H9 (cell line): ENCODE results near the gene PLEKHJ1. TPM values are rescaled to one million over a fixed set of nuclear protein-coding genes. Genes with fewer than 3 reads are reported as not detected.

Experiments used
- DNase-seq: peaks from one replicate; pipeline ENCODE4 v3.0.0-alpha.2; 2017
- H2AFZ ChIP-seq: one replicate; pipeline ENCODE4 v1.6.1; 2013; ENCODE audit warnings: mild to moderate bottlenecking, low read length, control low read depth, moderate library complexity
- H2AK5ac ChIP-seq: 2 replicates; pipeline ENCODE4 v1.6.1; 2013; ENCODE audit warnings: low read length, control low read depth, mixed read lengths; ENCODE audit not compliant: insufficient read length
- H2BK120ac ChIP-seq: one replicate; pipeline ENCODE4 v1.6.1; 2013; ENCODE audit warnings: low read depth, mild to moderate bottlenecking, low read length, control low read depth, inconsistent platforms; ENCODE audit not compliant: poor library complexity, severe bottlenecking
- H2BK12ac ChIP-seq: 2 replicates; pipeline ENCODE4 v1.6.1; 2013; ENCODE audit warnings: low read length, control low read depth, mixed read lengths, low read depth; ENCODE audit not compliant: insufficient read length
- H2BK15ac ChIP-seq: 2 replicates; pipeline ENCODE4 v1.6.1; 2013; ENCODE audit warnings: low read depth, low read length, control low read depth
- H2BK20ac ChIP-seq: one replicate; pipeline ENCODE4 v1.6.1; 2013; ENCODE audit warnings: low read depth, mild to moderate bottlenecking, low read length, control low read depth, inconsistent platforms; ENCODE audit not compliant: poor library complexity, severe bottlenecking
- H2BK5ac ChIP-seq: 2 replicates; pipeline ENCODE4 v1.6.1; 2013; ENCODE audit warnings: low read length, control low read depth, mixed read lengths; ENCODE audit not compliant: insufficient read length
- H3K14ac ChIP-seq: 2 replicates; pipeline ENCODE4 v1.6.1; 2013; ENCODE audit warnings: low read length, control low read depth; ENCODE audit not compliant: insufficient read depth
- H3K18ac ChIP-seq: 2 replicates; pipeline ENCODE4 v1.6.1; 2013; ENCODE audit warnings: low read depth, mild to moderate bottlenecking, mixed read lengths, low read length, control low read depth; ENCODE audit not compliant: insufficient read length
- H3K23ac ChIP-seq: 2 replicates; pipeline ENCODE4 v1.6.1; 2013; ENCODE audit warnings: low read length, control low read depth, mixed read lengths, low read depth; ENCODE audit not compliant: insufficient read length
- H3K23me2 ChIP-seq: 2 replicates; pipeline ENCODE4 v1.6.1; 2013; ENCODE audit warnings: low read depth, mild to moderate bottlenecking, mixed read lengths, low read length, control low read depth; ENCODE audit not compliant: insufficient read length, poor library complexity, severe bottlenecking
- H3K27ac ChIP-seq: 2 replicates; pipeline ENCODE4 v1.5.1; 2013; ENCODE audit warnings: low read length, control low read depth, mixed read lengths, low read depth; ENCODE audit not compliant: insufficient read length
- H3K27me3 ChIP-seq: 2 replicates; pipeline ENCODE4 v1.6.1; 2013; ENCODE audit warnings: low read length, control low read depth, inconsistent platforms; ENCODE audit not compliant: insufficient read depth
- H3K4ac ChIP-seq: 2 replicates; pipeline ENCODE4 v1.6.1; 2013; ENCODE audit warnings: low read depth, mild to moderate bottlenecking, control low read depth, inconsistent platforms, low read length, moderate library complexity
- H3K4me1 ChIP-seq: 2 replicates; pipeline ENCODE4 v1.6.1; 2013; ENCODE audit warnings: low read length, control low read depth, inconsistent platforms; ENCODE audit not compliant: insufficient read depth
- H3K4me2 ChIP-seq: 2 replicates; pipeline ENCODE4 v1.6.1; 2013; ENCODE audit warnings: low read length, control low read depth, mixed read lengths; ENCODE audit not compliant: insufficient read length, insufficient read depth
- H3K56ac ChIP-seq: 2 replicates; pipeline ENCODE4 v1.6.1; 2013; ENCODE audit warnings: low read depth, mild to moderate bottlenecking, mixed read lengths, low read length, control low read depth; ENCODE audit not compliant: insufficient read length
- H3K79me1 ChIP-seq: 2 replicates; pipeline ENCODE4 v1.6.1; 2013; ENCODE audit warnings: low read depth, mild to moderate bottlenecking, moderate library complexity, low read length, control low read depth, inconsistent platforms; ENCODE audit not compliant: insufficient read depth, poor library complexity, severe bottlenecking
- H3K79me2 ChIP-seq: 2 replicates; pipeline ENCODE4 v1.6.1; 2013; ENCODE audit warnings: low read length, control low read depth, inconsistent platforms; ENCODE audit not compliant: insufficient read depth
- H3K9ac ChIP-seq: 2 replicates; pipeline ENCODE4 v1.6.1; 2013; ENCODE audit warnings: low read length, control low read depth, mixed read lengths; ENCODE audit not compliant: insufficient read length; ENCODE audit errors: extremely low read depth
- H3K9me3 ChIP-seq: one replicate; pipeline ENCODE4 v1.6.1; 2013; ENCODE audit warnings: low read depth, low read length, inconsistent platforms; ENCODE audit not compliant: control insufficient read depth
- H3T11ph ChIP-seq: one replicate; pipeline ENCODE4 v1.6.1; 2013; ENCODE audit warnings: mild to moderate bottlenecking, low read length, control low read depth, inconsistent platforms
- H4K20me1 ChIP-seq: one replicate; pipeline ENCODE4 v1.6.1; 2013; ENCODE audit not compliant: control insufficient read depth, insufficient read length, insufficient read depth
- H4K5ac ChIP-seq: 2 replicates; pipeline ENCODE4 v1.6.1; 2013; ENCODE audit warnings: low read depth, mild to moderate bottlenecking, mixed read lengths, low read length, control low read depth; ENCODE audit not compliant: insufficient read length
- H4K8ac ChIP-seq: replicated peaks from 2 replicates; pipeline ENCODE4 v1.6.1; 2013; ENCODE audit warnings: low read length, control low read depth, mixed read lengths, low read depth; ENCODE audit not compliant: insufficient read length
- H4K91ac ChIP-seq: 2 replicates; pipeline ENCODE4 v1.6.1; 2013; ENCODE audit warnings: low read depth, mild to moderate bottlenecking, moderate library complexity, mixed read lengths, low read length, control low read depth; ENCODE audit not compliant: insufficient read length
- H3K27ac Mint-ChIP-seq, 3 experiments: 2 replicates in 2 of 3; 3 replicates in 1 of 3; pipeline ENCODE4 v1.8.0; 2020 to 2021; ENCODE audit warnings: mixed read lengths in 3 of 3, mild to moderate bottlenecking in 1 of 3, moderate library complexity in 1 of 3
- H3K27me3 Mint-ChIP-seq: 2 replicates; pipeline ENCODE4 v1.8.0; 2021; ENCODE audit warnings: low read depth, mild to moderate bottlenecking, moderate library complexity, mixed read lengths
- H3K36me3 Mint-ChIP-seq, 3 experiments: 2 replicates in 2 of 3; 3 replicates in 1 of 3; pipeline ENCODE4 v1.8.0; 2020 to 2021; ENCODE audit warnings: low read depth in 3 of 3, mixed read lengths in 3 of 3; ENCODE audit not compliant: insufficient read depth in 1 of 3
- H3K4me1 Mint-ChIP-seq, 2 experiments: 2 replicates each; pipeline ENCODE4 v1.8.0; 2020; ENCODE audit warnings: mixed read lengths in 2 of 2
- H3K4me3 Mint-ChIP-seq, 2 experiments: 2 replicates in 1 of 2; 3 replicates in 1 of 2; pipeline ENCODE4 v1.8.0; 2020 to 2021; ENCODE audit warnings: mild to moderate bottlenecking in 2 of 2, mixed read lengths in 2 of 2, moderate library complexity in 1 of 2
- H3K9me3 Mint-ChIP-seq, 2 experiments: 2 replicates in 1 of 2; 3 replicates in 1 of 2; pipeline ENCODE4 v1.8.0; 2020; ENCODE audit warnings: mild to moderate bottlenecking in 2 of 2, mixed read lengths in 2 of 2, moderate library complexity in 1 of 2
- WGBS: extraction: QIAGEN DNeasy Blood & Tissue Kit; methylation state at CpG from one replicate; pipeline ENCODE4 v1.1.7; 2013; ENCODE audit warnings: missing lambda C conversion rate, low lambda C conversion rate, mixed read lengths; ENCODE audit not compliant: insufficient read length; ENCODE audit errors: extremely low coverage; 5-methylcytosine and 5-hydroxymethylcytosine counted together
- total RNA-seq: library from RNA; stranded (reverse); gene quantifications from 2 replicates; pipeline ENCODE4 v1.2.1, GENCODE V29; 2021
- TF ChIP-seq, protein P1 (sequence below): fragments of 200-600 bp; sonication (generic); conservative IDR thresholded peaks from 3 replicates; pipeline ENCODE4 v1.8.0; 2021; ENCODE audit warnings: antibody characterized with exemption, mild to moderate bottlenecking

The PLEKHJ1 gene
- total RNA-seq, 1 experiment from 2014 or later, result 139 TPM

DNA sequence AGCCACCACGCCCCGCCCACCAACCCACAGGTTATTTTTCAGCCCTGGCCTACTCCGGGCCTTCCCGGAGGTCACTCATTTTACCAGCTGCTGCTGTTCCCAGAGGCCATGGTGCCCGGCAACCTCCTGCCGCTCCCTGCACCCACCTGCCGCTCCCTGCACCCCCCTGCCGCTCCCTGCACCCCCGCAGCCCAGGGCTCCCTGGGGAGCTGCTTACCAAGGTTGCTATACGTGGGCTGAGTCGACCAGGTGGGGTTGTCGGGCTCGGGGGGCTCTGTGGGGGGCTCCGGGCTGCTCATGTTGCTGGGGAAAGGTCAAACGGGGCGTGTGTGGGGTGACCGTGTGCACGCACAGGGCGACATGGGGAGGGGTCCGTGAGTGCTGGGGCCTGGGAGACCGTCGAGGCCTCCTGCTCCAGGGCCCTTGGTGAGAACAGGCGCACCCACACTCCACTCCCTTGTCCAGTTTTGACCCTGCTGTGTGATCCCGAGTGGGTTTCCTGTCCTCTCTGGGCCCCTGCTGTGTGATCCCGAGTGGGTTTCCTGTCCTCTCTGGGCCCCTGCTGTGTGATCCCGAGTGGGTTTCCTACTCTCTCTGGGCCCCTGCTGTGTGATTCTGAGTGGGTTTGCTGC, 44.6 kb upstream of the PLEKHJ1 start:
- no peak overlapping the region for H2BK12ac ChIP-seq
- H4K8ac ChIP-seq, result no peak overlapping the region
- H2BK20ac ChIP-seq, result no peak overlapping the region
- H3K9ac ChIP-seq, result no peak overlapping the region
- no peak overlapping the region for H3K4me2 ChIP-seq
- no peak overlapping the region for H2BK120ac ChIP-seq
- no peaks in the 10 kb centered on the region for H3K36me3 Mint-ChIP-seq
- H3K27me3 ChIP-seq, result peaks cover 5% of the 10 kb centered on the region; the same call in 1 of the 2 replicates
- H3K56ac ChIP-seq, result no peak overlapping the region
- no peak overlapping the region for H3K27ac ChIP-seq
- H3K4me1 Mint-ChIP-seq, result peaks cover 0 to 3% of the 10 kb centered on the region in 2 experiments; a peak in 1 of 4 replicates
- H4K91ac ChIP-seq, result no peak overlapping the region
- H3K23ac ChIP-seq, result no peak overlapping the region
- no peak overlapping the region for H3K4ac ChIP-seq
- H3K27ac Mint-ChIP-seq, result no peak overlapping the region
- no peaks in the 10 kb centered on the region for H3K79me2 ChIP-seq
- no peak overlapping the region for H3K18ac ChIP-seq
- no peak overlapping the region for H2AK5ac ChIP-seq
- no peaks in the 10 kb centered on the region for H3K79me1 ChIP-seq
- H3T11ph ChIP-seq, result no peak overlapping the region
- H2BK15ac ChIP-seq, result no peak overlapping the region
- peaks cover 7% of the 10 kb centered on the region for H3K23me2 ChIP-seq
- no CpG with 5 or more reads among the region's 26 CpGs for WGBS
- H3K9me3 ChIP-seq, result no peaks in the 10 kb centered on the region
- H4K5ac ChIP-seq, result no peak overlapping the region
- no peak for DNase-seq
- no peak overlapping the region for H3K14ac ChIP-seq
- no peak overlapping the region for H2BK5ac ChIP-seq
- TF ChIP-seq, protein P1, sequence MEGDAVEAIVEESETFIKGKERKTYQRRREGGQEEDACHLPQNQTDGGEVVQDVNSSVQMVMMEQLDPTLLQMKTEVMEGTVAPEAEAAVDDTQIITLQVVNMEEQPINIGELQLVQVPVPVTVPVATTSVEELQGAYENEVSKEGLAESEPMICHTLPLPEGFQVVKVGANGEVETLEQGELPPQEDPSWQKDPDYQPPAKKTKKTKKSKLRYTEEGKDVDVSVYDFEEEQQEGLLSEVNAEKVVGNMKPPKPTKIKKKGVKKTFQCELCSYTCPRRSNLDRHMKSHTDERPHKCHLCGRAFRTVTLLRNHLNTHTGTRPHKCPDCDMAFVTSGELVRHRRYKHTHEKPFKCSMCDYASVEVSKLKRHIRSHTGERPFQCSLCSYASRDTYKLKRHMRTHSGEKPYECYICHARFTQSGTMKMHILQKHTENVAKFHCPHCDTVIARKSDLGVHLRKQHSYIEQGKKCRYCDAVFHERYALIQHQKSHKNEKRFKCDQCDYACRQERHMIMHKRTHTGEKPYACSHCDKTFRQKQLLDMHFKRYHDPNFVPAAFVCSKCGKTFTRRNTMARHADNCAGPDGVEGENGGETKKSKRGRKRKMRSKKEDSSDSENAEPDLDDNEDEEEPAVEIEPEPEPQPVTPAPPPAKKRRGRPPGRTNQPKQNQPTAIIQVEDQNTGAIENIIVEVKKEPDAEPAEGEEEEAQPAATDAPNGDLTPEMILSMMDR, result no peak
- H3K4me3 Mint-ChIP-seq, result no peak overlapping the region
- H4K20me1 ChIP-seq, result no peaks in the 10 kb centered on the region
- H3K9me3 Mint-ChIP-seq, result no peaks in the 10 kb centered on the region
- H3K4me1 ChIP-seq, result no peaks in the 10 kb centered on the region
- H2AFZ ChIP-seq, result no peak overlapping the region
- H3K27me3 Mint-ChIP-seq, result peaks cover 32% of the 10 kb centered on the region
